Gastroesophageal sphincter (tissue), 3 donors: ENCODE measurements around the gene SLC66A2.

Experiments used
- CTCF ChIP-seq, 4 experiments: fragments of 200-600 bp in 2 of 4; fragments of 450-650 bp in 2 of 4; sonication (generic) in 1 of 4; IDR thresholded peaks; one replicate each; pipeline ENCODE4 v1.5.1; 2017 to 2019; ENCODE audit warnings: antibody characterized with exemption in 4 of 4, mild to moderate bottlenecking in 2 of 4, moderate library complexity in 2 of 4
- POLR2AphosphoS5 ChIP-seq: sonication (generic); formaldehyde crosslinking; IDR thresholded peaks from one replicate; pipeline ENCODE4 v1.6.1; 2017; ENCODE audit warnings: antibody characterized with exemption

GRCh38 chr18:79936641-79937040 is 14.8 kb downstream of the SLC66A2 start:
- TF ChIP-seq CTCF (IDR thresholded peaks at IDR 0.05): no peak
- no peak for TF ChIP-seq POLR2AphosphoS5
